NB4 (cell line): Measurements from ENCODE around the gene CXCR5.

Source experiments
- DNase-seq: peaks from one replicate; pipeline ENCODE4 v3.0.0; 2010; ENCODE audit warnings: low read depth
- H3K4me3 ChIP-seq: one replicate; pipeline ENCODE4 v1.5.1; 2011; ENCODE audit warnings: mild to moderate bottlenecking, low read depth, low read length, moderate library complexity
- CTCF ChIP-seq: IDR thresholded peaks from one replicate; pipeline ENCODE4 v1.5.1; 2012; ENCODE audit warnings: low read depth, low read length
- MAX ChIP-seq: IDR thresholded peaks from 2 replicates; pipeline ENCODE4 v1.6.1; 2011; ENCODE audit warnings: low read depth, low read length
- MYC ChIP-seq: IDR thresholded peaks from 2 replicates; pipeline ENCODE4 v1.6.1; 2011; ENCODE audit warnings: low read depth, low read length
- POLR2A ChIP-seq: IDR thresholded peaks from 2 replicates; pipeline ENCODE4 v1.6.1; 2011; ENCODE audit warnings: mild to moderate bottlenecking; ENCODE audit not compliant: insufficient read length; ENCODE audit errors: extremely low read depth

The CXCR5 gene

GRCh38 chr11:118857385-118857784 lies 26.3 kb upstream of the CXCR5 start:
- DNase-seq: no peak
- TF ChIP-seq POLR2A (no peak), CTCF (no peak), MAX (no peak), MYC (no peak)
- H3K4me3 ChIP-seq: no peak overlapping the region

- no peak for DNase-seq
- no peak overlapping the region for H3K4me3 ChIP-seq
- TF ChIP-seq CTCF (no peak), MAX (no peak), POLR2A (no peak), MYC (no peak)
These were observed 23.7 kb upstream of the CXCR5 start for GRCh38 chr11:118859973-118860372.

- TF ChIP-seq POLR2A (no peak), MAX (no peak), MYC (no peak), CTCF (no peak)
- no peak overlapping the region for H3K4me3 ChIP-seq
- no peak for DNase-seq
These were observed 15.0 kb upstream of the CXCR5 start for GRCh38 chr11:118868659-118869058.

GRCh38 chr11:118870396-118871343 lies 13.0 kb upstream of the CXCR5 start:
- TF ChIP-seq CTCF: no peak
- no peak for TF ChIP-seq POLR2A
- TF ChIP-seq MYC: peak; percentile 94
- TF ChIP-seq MAX: peak; percentile 88
- peak; percentile 82 for DNase-seq
- H3K4me3 ChIP-seq: peak overlapping the region; percentile 45

- no peak overlapping the region for H3K4me3 ChIP-seq
- no peak for DNase-seq
- TF ChIP-seq CTCF: no peak
- no peak for TF ChIP-seq POLR2A
- no peak for TF ChIP-seq MYC
- TF ChIP-seq MAX: no peak
These were observed 11.3 kb upstream of the CXCR5 start for GRCh38 chr11:118872403-118872821.
